GM19395 (cell line): ENCODE data around the gene LYST.

ENCODE experiments used
- ATAC-seq: cut with Tn5 transposase; IDR thresholded peaks from one replicate; pipeline ENCODE4 v1.9.1; 2021; ENCODE audit warnings: mild to moderate bottlenecking, moderate library complexity; ENCODE audit not compliant: unreplicated experiment

Gene LYST

GRCh38 chr1:235888119-235888643 is 21.5 kb upstream of the LYST start:
- ATAC-seq, result peak; percentile 90

GRCh38 chr1:235887676-235888075 is 21.0 kb upstream of the LYST start:
- ATAC-seq, result peak; percentile 26

- ATAC-seq, result no peak
These were observed 19.1 kb upstream of the LYST start for GRCh38 chr1:235885655-235886262.

GRCh38 chr1:235883261-235883927 is 16.7 kb upstream of the LYST start:
- ATAC-seq, result no peak

GRCh38 chr1:235882816-235883215 is 16.1 kb upstream of the LYST start:
- ATAC-seq, result no peak

- no peak for ATAC-seq
These were observed 15.4 kb upstream of the LYST start for GRCh38 chr1:235881930-235882700.

GRCh38 chr1:235878082-235878811 is 11.5 kb upstream of the LYST start:
- no peak for ATAC-seq

GRCh38 chr1:235876402-235876841 is 9.7 kb upstream of the LYST start:
- no peak for ATAC-seq

GRCh38 chr1:235875036-235875597 is 8.4 kb upstream of the LYST start:
- no peak for ATAC-seq

GRCh38 chr1:235874261-235874660 is 7.6 kb upstream of the LYST start:
- ATAC-seq, result no peak

- no peak for ATAC-seq
These were observed 6.9 kb upstream of the LYST start for GRCh38 chr1:235873571-235873970.

GRCh38 chr1:235873045-235873444 is 6.3 kb upstream of the LYST start:
- ATAC-seq, result no peak

GRCh38 chr1:235872270-235872669 is 5.6 kb upstream of the LYST start:
- ATAC-seq, result no peak

- ATAC-seq, result peak; percentile 35
These were observed 1.3 kb upstream of the LYST start for GRCh38 chr1:235867903-235868469.

GRCh38 chr1:235866913-235867845 is 473 bp upstream of the LYST start:
- ATAC-seq, result peak; percentile 74

GRCh38 chr1:235865565-235866204 is 1.0 kb downstream of the LYST start:
- ATAC-seq, result peak; percentile 6

GRCh38 chr1:235864931-235865525 is 1.7 kb downstream of the LYST start:
- ATAC-seq, result no peak

GRCh38 chr1:235864469-235864868 is 2.2 kb downstream of the LYST start:
- ATAC-seq, result no peak
